SU-DHL-6 (cell line): ENCODE measurements around the gene SCFD2.

Experiments
- EZH2phosphoT487 ChIP-seq: fragments of 200-600 bp; sonication (generic), shearing (Covaris generic); conservative IDR thresholded peaks from 2 replicates; pipeline ENCODE4 v1.6.1; 2018; ENCODE audit warnings: mild to moderate bottlenecking, antibody characterized with exemption, low read length, moderate library complexity, mixed read lengths
- TF ChIP-seq, protein P1 (sequence below): fragments of 200-600 bp; sonication (generic); IDR thresholded peaks from one replicate; pipeline ENCODE4 v1.5.1; 2017; ENCODE audit warnings: antibody characterized with exemption, mild to moderate bottlenecking, low read length, moderate library complexity; ENCODE audit not compliant: insufficient read depth, poor library complexity, severe bottlenecking

GRCh38 chr4:53131562-53131925 lies 234.3 kb downstream of the SCFD2 start:
- TF ChIP-seq, protein P1, sequence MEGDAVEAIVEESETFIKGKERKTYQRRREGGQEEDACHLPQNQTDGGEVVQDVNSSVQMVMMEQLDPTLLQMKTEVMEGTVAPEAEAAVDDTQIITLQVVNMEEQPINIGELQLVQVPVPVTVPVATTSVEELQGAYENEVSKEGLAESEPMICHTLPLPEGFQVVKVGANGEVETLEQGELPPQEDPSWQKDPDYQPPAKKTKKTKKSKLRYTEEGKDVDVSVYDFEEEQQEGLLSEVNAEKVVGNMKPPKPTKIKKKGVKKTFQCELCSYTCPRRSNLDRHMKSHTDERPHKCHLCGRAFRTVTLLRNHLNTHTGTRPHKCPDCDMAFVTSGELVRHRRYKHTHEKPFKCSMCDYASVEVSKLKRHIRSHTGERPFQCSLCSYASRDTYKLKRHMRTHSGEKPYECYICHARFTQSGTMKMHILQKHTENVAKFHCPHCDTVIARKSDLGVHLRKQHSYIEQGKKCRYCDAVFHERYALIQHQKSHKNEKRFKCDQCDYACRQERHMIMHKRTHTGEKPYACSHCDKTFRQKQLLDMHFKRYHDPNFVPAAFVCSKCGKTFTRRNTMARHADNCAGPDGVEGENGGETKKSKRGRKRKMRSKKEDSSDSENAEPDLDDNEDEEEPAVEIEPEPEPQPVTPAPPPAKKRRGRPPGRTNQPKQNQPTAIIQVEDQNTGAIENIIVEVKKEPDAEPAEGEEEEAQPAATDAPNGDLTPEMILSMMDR: no peak
- TF ChIP-seq EZH2phosphoT487: no peak
